C4-2B (cell line): ENCODE results near the gene IRAK1BP1.

Experiments used
- CTCF ChIP-seq: fragments of 450-650 bp; conservative IDR thresholded peaks from 2 replicates; pipeline ENCODE4 v1.5.1; 2017; ENCODE audit warnings: mild to moderate bottlenecking
- ZFX ChIP-seq: fragments of 450-650 bp; IDR thresholded peaks from 2 replicates; pipeline ENCODE4 v1.6.1; 2017

GRCh38 chr6:78832091-78832808 is 35.1 kb upstream of the IRAK1BP1 start:
- TF ChIP-seq CTCF (no peak), ZFX (no peak)
